HG03045 (cell line): Measurements from ENCODE around the gene MAP7D2.

ENCODE experiments used
- ATAC-seq: cut with Tn5 transposase; IDR thresholded peaks from one replicate; pipeline ENCODE4 v1.9.1; 2021; ENCODE audit warnings: mild to moderate bottlenecking, moderate library complexity; ENCODE audit not compliant: unreplicated experiment

Gene MAP7D2

DNA sequence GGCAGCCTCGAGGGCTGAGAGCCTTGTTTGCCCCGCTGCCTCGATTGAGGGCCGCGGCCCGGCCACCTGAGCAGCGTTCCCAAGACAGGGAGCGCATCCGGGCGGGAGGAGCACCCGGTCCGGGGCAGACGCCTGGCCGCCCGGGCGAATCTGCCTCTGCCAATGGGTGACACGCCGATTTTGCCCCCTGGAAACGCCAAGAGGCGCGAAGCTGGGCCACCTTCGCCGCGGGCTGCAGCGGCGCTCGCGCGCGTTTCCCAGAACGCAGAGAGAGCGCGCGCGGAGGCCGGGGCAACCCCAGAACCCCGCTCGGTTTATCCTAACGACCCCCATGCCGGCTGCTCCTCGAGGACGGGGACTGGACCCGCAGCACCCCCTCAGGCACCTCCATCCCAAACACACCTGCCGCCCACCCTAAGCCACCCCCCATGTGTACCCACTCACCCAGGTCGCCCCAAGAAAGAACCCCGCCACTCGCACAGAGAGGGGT lies 575 bp downstream of the MAP7D2 start:
- no peak for ATAC-seq

DNA sequence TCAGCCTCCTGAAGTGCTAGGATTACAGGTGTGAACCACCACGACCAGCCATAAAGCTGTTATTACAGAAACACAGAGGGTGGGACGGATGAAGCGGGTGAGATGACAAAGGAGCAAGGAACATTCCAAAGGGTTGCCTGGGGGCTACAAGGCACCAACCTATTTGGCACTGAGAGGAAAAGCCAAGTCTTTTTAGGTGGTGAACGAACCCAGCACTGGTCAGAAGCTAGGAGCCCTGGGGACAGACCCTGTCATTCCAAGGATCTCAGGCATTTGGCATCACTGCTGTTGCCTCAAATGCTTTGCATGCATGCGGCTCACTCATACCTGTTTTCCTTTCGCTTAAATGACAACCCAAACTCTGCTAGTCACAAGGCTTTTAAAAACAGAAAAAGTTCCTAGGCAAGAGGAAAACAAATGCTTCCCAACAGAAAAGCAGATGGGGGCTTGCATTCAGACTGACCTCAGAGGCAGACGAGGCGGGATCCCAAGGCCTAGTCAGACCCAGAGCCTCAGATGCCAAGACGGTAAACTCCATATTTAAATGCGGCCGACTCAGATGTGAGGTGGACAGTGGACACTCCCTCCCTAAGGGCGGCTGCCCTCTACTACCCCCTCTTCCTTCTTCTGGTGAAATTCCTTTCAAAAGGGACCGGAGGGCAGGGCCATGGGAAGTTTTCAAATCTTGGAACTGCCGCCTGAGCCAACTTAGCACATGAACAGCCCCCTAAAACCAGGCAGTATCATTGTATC lies 4.5 kb downstream of the MAP7D2 start:
- no peak for ATAC-seq

DNA sequence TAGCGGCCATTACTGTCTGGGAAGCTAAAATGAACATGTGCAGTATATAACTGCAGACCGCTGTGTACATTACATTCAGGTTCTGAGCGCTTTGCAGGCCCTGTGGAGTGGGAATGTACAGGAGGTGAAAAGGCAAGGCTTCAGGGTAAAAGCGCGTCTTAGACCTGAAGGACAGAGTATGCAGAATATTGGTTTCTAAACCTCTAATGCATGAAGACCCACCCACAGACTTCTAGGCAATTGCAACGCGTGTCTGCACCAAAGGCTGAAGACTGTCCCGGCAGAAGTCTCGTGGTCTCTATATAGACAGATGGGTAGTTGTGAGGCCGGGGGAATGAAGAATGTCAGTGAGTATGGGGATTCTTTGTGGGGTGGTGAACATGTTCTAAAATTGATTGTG lies 5.4 kb downstream of the MAP7D2 start:
- ATAC-seq = no peak

DNA sequence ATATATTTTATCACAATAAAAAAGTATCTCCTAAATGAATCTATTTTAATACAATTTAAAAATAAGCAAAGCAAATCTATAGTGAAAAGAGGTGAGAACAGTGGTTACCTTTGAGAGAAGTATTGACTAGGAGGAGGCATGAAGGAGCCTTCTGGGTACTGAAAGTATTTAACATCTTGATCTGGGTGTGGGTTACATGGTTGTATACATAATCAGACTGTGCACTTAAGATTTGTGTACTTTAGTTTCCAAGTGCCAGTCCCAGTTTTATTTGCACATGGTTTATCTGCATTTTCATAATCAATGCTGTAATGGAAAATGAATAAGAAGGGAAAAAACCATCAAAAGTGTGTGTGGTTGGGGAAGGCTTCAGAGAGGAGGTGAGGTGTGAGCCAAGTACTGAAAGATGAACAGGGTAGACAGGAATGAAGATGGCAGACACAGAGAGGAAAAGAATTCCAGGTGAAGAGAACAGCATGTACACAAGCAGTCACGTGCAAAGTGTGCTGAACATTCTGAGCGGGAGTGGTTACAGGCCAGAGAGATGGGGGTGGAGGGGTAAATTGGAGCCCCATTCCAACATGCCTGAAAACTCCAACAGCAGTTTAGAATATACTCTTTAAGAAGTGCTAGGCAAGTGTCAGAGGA lies 14.6 kb downstream of the MAP7D2 start:
- no peak for ATAC-seq

DNA sequence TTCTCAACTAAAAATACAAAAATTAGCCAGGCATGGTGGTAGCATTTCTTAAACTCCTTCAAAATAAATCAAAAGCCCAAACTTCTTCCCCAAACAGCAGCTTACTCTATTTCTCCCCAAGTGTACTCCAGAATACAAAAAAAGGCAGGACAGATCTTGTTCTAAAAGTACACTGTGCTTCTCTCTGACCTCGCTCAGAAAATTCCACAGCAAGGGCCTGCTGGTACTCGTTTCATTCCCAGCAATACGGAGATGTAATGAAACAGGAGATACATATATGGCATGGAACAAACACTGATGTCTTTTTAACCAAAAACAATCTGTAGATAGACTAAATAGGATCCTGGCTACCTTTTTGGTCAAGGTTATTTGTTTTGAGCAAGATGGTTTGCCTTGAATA lies 25.2 kb downstream of the MAP7D2 start:
- ATAC-seq = no peak

DNA sequence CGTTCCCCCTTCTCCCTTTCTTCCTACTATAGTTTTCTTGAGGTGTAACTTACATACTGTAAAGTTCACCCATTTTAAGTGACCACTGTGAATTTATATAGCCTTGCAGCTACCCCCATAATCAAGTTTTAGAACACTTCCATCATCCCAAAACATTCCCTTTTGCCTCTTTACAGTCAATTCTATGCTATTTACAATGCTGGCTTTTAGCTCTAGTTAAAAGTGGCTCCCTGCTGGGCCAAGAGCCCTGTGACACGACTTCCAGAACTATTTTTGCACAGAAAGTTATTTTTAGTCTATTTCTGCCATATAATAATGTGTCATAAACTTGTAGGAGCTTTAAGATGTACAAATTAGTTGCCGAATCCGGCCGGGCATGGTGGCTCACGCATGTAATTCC lies 26.9 kb downstream of the MAP7D2 start:
- ATAC-seq = no peak

DNA sequence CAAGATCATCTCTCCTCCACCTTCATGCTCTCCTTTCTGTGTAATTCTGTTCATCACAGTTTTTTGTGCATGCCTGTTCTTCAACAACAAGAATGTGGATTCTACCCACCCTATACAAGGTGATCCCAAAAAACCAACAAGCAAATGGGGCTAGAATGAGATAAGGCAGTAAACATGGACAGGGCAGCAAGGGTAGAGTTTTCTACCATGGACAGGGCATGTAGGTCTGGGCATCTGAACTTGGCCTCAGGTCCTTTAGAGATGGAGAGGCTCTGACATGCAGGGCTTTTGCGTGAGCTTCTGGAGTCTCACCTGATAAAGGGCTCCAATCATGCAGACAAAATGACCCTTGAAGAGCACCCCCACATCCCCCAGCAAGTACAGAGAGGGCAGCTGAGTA lies 36.4 kb downstream of the MAP7D2 start:
- no peak for ATAC-seq

DNA sequence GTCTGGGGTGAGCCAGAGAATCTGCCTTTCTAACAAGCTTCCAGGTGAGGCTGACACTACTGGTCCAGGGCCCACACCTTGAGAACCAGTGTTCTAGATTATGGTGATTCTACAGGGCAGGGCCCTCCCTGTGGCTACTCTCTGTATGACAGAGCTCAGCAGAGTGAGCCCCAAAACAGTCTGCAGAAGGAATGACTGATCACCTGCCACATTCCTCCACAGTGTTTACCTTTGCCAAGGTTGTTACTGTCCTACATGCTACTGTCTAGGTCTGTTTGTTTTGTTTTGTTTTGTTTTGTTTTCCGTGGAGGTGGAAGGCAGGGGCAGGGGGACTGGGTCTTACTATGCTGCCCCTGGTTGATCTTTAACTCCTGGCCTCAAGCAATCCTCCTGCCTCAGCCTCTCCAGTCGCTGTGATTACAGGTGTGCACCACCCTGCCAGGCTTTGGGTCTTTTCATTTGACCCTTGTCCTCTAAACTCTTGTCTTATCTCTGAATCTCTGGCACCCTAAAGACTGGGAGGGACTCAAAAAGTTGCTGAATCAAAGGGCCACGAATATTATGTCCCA lies 45.1 kb downstream of the MAP7D2 start:
- no peak for ATAC-seq

DNA sequence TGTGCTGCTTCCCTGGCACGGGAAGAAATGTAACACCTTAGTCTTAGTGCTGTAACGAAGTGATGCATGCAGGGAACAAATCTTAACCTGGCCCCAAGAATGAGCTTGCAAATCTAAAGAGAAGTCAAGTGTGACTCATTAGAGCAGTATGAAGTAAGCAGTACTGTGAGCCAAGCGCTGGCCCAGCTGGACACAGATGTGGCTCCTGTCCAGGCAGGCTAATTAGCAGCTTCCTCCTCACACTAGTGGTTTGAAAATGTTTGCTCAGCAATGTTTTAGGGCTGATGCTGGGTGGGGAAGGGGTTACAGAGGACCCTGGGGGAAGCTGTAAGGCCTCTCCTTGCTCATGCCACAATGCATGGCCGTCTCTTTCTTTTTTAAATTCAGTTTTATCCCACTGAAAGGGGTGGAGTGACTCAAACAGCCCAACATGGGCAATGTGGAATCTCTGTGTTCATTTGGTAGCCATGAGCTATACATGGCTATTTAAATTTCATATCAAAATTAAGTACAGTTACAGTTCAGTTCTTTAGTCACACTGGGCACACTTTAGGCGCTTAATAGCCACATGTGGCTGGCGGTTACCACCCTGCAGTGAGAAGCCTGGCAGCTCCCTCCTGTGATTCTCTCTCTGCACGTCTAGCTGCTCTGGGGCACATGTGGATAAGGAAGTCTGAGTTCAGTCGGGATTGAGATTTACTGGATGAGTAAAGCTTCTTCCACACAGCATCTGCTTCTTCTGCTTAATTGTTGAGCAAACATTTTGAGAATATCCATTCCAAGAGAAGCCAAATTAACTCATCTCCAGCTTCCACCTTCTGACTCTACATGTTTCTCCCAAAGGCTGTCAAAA lies 48.8 kb downstream of the MAP7D2 start:
- ATAC-seq = no peak

DNA sequence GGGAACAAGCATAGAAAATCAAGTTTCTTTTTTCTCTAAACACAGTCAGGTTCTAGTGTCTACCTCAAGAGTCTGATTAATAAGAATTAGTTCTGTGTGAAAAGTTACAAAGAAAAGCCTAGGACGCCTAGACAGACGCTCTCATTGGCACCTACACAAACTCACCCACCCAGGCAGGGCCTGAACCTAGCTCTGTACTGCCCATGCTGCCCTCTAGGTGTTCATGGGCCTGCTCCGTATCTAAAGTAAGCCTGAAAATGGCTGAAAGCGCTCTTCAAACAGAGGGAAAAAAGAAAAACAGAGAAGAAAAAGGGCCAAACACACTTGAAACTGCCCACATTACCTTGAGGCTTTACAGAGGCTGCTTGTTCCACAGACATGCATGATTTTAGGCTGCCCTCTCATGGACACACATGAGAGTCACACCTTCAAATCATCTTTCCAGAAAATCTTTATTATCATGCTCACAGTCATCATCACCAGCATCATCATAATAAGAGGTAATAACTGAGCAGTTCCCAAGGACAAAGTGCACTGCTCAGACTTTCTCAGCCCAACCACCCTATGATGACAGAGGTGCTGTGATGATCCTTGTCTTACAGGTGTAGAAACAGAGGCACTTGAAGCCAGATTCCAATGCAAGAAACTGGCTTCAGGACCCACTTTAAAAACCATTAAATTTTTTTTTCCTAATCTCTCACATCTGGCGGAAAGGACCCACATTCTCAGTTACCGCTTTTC lies 49.6 kb downstream of the MAP7D2 start:
- no peak for ATAC-seq

DNA sequence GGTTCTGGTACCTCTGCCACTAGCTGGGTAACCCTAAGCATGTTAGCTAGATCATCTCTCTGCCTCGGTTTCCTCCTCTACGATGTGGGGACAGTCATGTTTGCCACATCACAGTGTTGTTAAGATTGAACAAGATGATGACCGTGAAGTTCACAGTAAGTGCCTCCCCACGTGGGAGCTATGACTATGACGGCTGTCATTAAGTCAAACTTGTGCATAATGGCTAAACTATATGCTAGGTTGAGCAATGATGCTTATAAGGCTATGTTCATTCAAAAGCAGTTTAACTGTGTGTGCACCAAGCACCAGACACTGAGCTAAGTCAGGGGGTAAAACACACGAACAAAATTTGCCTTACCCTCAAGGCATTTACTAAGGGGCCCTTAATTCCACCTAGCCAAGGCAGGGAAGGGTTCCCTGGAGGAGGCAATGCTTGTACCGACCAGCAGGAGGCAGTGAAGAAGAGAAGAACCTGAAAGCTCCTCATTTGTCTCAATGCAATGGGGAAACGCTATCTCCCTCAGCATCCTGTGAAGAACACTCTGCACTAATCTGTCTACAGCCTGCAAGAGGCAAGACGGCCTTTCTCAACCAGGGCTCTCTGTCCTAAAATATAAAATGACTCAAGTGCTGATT lies 52.9 kb downstream of the MAP7D2 start:
- no peak for ATAC-seq

DNA sequence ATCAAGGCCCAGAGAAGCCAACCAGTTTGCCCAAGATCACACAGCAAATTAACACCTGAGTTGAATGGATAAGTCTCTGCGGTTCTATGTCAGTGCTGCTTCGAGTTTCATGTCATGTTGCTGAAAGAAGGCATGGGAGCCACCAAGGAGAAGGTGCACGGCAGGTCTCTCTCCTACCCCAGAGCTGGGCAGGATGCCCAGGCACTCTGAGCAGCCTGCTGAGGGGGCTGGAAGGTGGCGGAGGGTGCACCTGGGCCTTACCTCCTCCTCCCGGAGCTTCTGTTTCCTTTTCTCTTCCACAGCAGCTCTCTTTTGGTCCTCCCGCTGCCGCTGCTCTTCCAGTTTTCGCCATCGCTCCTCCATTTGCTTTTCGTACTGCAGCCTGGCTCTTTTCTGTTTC lies 53.6 kb downstream of the MAP7D2 start:
- ATAC-seq = no peak

DNA sequence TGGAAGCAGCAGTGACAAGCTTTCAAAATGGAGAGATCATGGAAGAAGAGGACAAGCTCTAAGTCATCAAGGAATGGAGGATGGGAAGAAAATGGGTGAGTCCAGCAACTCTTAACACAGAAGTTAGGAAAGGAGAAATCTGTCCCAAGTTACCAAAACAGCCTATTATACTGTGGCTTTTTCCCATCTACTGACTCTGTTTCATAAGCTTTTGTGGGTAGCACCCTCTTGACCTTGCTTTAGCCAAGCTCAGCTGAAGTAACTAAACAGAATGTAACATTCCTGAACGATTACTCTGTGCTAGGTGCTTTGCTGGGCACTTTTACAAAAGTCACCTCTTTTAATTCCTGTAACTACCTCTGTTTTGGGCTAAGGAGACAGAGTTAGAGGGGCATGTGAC lies 54.9 kb downstream of the MAP7D2 start:
- ATAC-seq = no peak

DNA sequence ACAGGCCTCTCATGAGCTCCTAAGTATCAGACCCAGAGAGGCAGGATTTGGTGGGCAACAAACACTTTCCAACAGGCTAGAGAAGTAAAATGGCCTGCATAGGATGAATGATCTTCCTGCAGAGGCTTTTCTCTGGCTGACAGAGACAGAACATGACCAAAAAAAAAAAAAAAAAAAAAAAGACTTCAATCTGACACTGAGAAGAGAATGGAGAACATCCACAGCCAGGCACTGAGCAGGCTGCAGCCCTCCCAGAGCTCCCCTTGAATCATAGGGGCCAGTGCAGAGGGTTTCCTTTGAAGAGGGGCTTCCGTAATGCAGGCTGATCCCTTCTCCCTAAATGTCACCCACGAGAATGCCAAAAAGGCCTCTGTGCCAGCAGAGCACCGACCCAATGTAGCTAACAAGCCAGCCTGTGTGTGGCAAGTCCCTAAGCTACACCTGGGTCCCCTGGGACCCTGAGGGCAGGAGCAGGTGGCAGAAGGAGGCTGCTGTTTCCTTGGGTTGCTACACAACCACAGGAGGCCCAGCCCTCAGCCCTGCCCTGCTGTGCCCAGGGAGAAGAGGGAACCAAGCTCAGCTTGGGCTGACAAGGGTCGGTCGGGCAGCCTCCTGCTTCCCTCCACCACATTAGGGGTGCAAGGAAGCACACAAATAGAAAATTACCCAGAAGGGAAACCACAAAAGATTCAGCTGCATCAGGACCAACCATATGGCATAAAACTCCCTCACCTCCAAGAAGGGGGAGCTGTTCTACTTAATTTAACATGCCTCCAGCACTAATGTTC lies 55.6 kb downstream of the MAP7D2 start:
- peak; percentile 57 for ATAC-seq

DNA sequence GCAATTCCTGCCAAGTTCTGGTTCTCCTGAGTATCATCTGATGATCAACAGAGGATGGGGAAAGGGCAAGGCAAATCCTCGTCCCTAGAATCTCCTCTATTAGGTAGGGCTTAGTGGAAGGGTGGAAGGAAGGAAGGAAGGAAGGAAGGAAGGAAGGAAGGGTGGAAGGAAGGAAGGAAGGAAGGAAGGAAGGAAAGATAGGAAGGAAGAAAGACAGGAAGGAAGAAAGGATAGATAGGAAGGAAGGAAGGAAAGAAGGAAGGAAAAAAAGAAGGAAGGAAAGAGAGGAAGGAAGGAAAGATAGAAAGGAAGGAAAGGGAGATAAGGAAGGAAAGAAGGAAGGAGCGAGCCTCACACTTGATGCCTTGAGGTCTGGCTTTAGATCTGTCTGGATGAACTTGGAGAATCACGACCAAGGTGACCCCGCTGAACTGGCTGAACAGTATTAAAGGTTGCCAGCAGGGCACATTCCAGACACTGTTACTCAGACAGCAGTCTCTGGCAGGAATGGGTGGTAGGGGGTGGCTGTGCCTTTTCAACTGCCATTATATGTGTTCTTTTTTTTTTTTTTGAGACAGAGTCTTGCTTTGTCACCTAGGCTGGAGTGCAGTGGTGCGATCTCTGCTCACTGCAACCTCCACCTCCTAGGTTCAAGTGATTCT lies 57.1 kb downstream of the MAP7D2 start:
- ATAC-seq = no peak

DNA sequence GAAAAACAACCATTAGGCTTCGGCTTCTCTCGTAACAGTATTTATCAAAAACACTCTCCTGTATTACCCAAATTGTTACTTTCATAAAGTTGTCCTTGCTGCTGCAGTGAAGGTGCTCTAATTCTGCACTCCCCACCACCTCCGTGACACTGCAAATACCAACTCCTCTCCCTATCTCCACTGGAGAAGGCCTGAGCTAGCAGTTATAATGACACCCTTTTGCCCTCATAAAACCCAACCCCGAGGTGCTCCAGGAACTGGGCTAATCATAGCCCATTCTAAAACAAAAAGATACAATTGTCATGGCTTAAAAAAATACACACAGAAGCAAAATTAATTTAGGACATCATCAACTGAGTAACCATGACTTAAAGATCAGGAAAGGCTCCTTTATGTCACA lies 59.2 kb downstream of the MAP7D2 start:
- no peak for ATAC-seq

DNA sequence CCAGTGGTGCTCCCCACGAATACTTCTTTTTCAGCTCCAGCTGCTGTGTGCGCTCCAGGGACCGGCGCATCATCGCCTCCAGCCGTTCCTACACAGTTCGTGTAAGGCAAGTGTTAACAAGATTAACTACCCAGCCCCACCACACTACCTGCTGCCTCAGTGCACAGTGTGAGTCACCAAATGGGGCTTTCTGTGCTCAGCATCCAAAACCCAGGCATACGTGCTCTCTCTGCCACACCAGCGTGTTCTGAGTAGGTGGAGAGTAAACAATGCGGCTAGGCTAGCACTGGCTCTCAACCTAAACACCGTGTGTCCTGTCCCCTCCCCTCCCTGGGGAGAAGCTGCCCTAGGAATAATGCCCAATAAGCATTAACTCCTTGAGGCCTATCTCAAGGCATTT lies 60.0 kb downstream of the MAP7D2 start:
- no peak for ATAC-seq

DNA sequence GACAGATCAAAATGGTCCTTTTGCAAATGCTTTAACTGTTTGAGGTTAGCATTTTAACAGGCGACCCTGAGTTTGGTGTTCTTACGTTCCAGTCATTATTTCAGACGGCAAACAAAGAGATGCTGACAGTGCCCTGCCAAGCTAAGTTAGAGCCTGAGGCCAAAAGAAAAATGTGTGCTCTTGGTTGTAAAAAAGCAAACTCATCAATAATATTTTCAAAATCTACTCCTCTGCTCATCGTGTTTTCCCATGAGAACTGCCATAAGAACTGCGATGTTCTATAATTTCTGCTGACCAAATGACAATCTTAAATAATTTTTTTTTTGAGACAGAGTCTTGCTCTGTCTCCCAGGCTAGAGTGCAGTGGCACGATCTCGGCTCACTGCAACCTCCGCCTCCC lies 63.2 kb downstream of the MAP7D2 start:
- ATAC-seq = no peak

DNA sequence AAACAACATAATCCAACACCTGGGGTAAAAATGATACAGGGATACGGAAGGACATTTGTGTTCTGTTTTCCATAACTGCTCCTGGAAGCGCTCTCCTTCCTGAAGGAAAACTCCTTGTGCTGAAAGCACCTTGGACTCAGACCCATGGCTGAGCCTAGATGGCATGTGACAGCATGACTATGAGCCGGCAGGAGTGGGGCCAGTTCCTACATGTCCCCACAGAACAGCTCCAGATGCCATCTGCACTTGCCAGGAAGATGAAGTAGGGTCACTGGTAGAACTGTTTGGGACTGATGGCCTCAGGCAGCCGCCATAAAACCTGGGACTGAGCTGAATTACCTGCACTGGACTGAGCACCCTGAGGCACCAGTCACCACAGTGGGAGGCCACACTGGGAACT lies 69.8 kb downstream of the MAP7D2 start:
- ATAC-seq = no peak
